Measurements from ENCODE around the gene ADAMTSL3.

- TF ChIP-seq CTCF (IDR thresholded peaks at IDR 0.05), result no peak
- TF ChIP-seq POLR2A (IDR thresholded peaks at IDR 0.05), result no peak
Observed at GRCh38 chr15:83699028-83699427, 45.1 kb downstream of the ADAMTSL3 start.
